Prostate gland (tissue), 2 donors: ENCODE results near the gene ASPSCR1.

ENCODE experiments used
- CTCF ChIP-seq, 4 experiments: fragments of 200-600 bp in 2 of 4; fragments of 450-650 bp in 2 of 4; sonication (generic) in 2 of 4; IDR thresholded peaks; 1 replicate in 3 of 4; 2 replicates in 1 of 4; pipeline ENCODE4 v1.5.1; 2016 to 2019; ENCODE audit warnings: antibody characterized with exemption in 4 of 4, mild to moderate bottlenecking in 2 of 4, moderate library complexity in 2 of 4
- POLR2A ChIP-seq: fragments of 450-650 bp; IDR thresholded peaks from one replicate; pipeline ENCODE4 v1.6.1; 2016; ENCODE audit warnings: antibody characterized with exemption, mild to moderate bottlenecking
- POLR2AphosphoS5 ChIP-seq: sonication (generic); formaldehyde crosslinking; IDR thresholded peaks from one replicate; pipeline ENCODE4 v1.6.1; 2017; ENCODE audit warnings: antibody characterized with exemption

- TF ChIP-seq CTCF (IDR thresholded peaks at IDR 0.05) (no peak), POLR2A (no peak), POLR2AphosphoS5 (no peak)
Observed at GRCh38 chr17:82039695-82040299, 62.4 kb downstream of the ASPSCR1 start.
